HCT116 (cell line): ENCODE results near the gene ACKR3. TPM values are rescaled to one million over a fixed set of nuclear protein-coding genes. Genes with fewer than 3 reads are reported as not detected.

Source experiments
- ATAC-seq: fragments of 200-7000 bp; cut with Tn5 transposase; 2 replicates; pipeline ENCODE4 v1.9.1; 2020; ENCODE audit warnings: mild to moderate bottlenecking, moderate library complexity
- BruUV-seq: library from RNA; stranded (reverse); fragments of 400-500 nt; replicated peaks from 2 replicates; lab custom pipeline; 2021; lab: Mats Ljungman, UMichigan
- CTCF ChIA-PET: fragments of 300-600 bp; sonication (Branson Sonifier 250); formaldehyde crosslinking; loops from one replicate; lab custom pipeline; 2021; ENCODE audit warnings: antibody characterized with exemption; lab: Charles Lee
- POLR2A ChIA-PET: fragments of 300-600, 350-600 bp; sonication (Branson Sonifier 250); formaldehyde crosslinking; loops from one replicate; lab custom pipeline; 2021; ENCODE audit warnings: antibody characterized with exemption; lab: Charles Lee
- RAD21 ChIA-PET, 2 experiments: fragments of 300-600 bp; sonication (Branson Sonifier 250); formaldehyde crosslinking; loops; one replicate each; lab custom pipeline; 2023; ENCODE audit warnings: low total read pairs in 2 of 2; ENCODE audit not compliant: uncharacterized antibody in 2 of 2, unreplicated experiment in 2 of 2, low non-redundant PET in 1 of 2; lab: Charles Lee
- DNase-seq: peaks from one replicate; pipeline ENCODE4 v3.0.0-alpha.2; 2010; ENCODE audit warnings: low read depth, low spot score
- H2AFZ ChIP-seq: fragments of 200-600 bp; shearing (Covaris generic), sonication (generic); 2 replicates; pipeline ENCODE4 v1.6.1; 2017; ENCODE audit warnings: low read depth, mixed run types, mixed read lengths, antibody characterized with exemption, low read length; ENCODE audit not compliant: poor library complexity, severe bottlenecking
- H3K27ac ChIP-seq: 2 replicates; pipeline ENCODE4 v1.5.1; 2012; ENCODE audit warnings: low read depth, low read length
- H3K27me3 ChIP-seq: fragments of 200-600 bp; sonication (generic); 2 replicates; pipeline ENCODE4 v1.6.1; 2016; ENCODE audit warnings: mixed run types, low read length, mixed read lengths; ENCODE audit not compliant: insufficient read depth
- H3K36me3 ChIP-seq, 2 experiments: fragments of 200-500 bp in 1 of 2; fragments of 200-600 bp in 1 of 2; sonication (Bioruptor generic) in 1 of 2; sonication (generic) in 1 of 2; 2 replicates each; pipeline versions ENCODE4 v1.5.1 to v1.6.1; 2014 to 2016; ENCODE audit warnings: low read length in 2 of 2, inconsistent platforms in 1 of 2, mixed read lengths in 1 of 2, mixed run types in 1 of 2; ENCODE audit not compliant: insufficient read depth in 2 of 2, control insufficient read depth in 1 of 2
- H3K4me1 ChIP-seq, 2 experiments: fragments of 200-600 bp in 1 of 2; sonication (generic) in 1 of 2; 2 replicates each; pipeline versions ENCODE4 v1.5.1 to v1.6.1; 2012 to 2017; ENCODE audit warnings: low read length in 2 of 2, inconsistent platforms in 1 of 2, mild to moderate bottlenecking in 1 of 2, mixed read lengths in 1 of 2, mixed run types in 1 of 2, moderate library complexity in 1 of 2; ENCODE audit not compliant: insufficient read depth in 2 of 2, control insufficient read depth in 1 of 2
- H3K4me2 ChIP-seq: fragments of 200-600 bp; sonication (generic); 2 replicates; pipeline ENCODE4 v1.6.1; 2017; ENCODE audit warnings: mixed run types, low read length, mixed read lengths
- H3K4me3 ChIP-seq, 2 experiments: fragments of 200-600 bp in 1 of 2; sonication (generic) in 1 of 2; replicated peaks in 1 of 2; 2 replicates each; pipeline ENCODE4 v1.5.1; 2011 to 2016; ENCODE audit warnings: low read length in 2 of 2, control low read depth in 1 of 2, low read depth in 1 of 2, mild to moderate bottlenecking in 1 of 2, mixed read lengths in 1 of 2, mixed run types in 1 of 2
- H3K79me2 ChIP-seq: fragments of 200-600 bp; sonication (generic); 2 replicates; pipeline ENCODE4 v1.6.1; 2017; ENCODE audit warnings: mild to moderate bottlenecking, mixed run types, low read length, moderate library complexity, mixed read lengths; ENCODE audit not compliant: insufficient read depth
- H3K9ac ChIP-seq: fragments of 200-600 bp; sonication (generic); 2 replicates; pipeline ENCODE4 v1.6.1; 2016; ENCODE audit warnings: low read length, mixed read lengths
- H3K9me2 ChIP-seq: fragments of 200-600 bp; sonication (generic), shearing (Covaris generic); 2 replicates; pipeline ENCODE4 v1.6.1; 2017; ENCODE audit warnings: mixed run types, mild to moderate bottlenecking, moderate library complexity; ENCODE audit not compliant: insufficient read depth
- H3K9me3 ChIP-seq, 2 experiments: fragments of 200-500 bp in 1 of 2; fragments of 200-600 bp in 1 of 2; sonication (Bioruptor generic) in 1 of 2; sonication (generic) in 1 of 2; 2 replicates each; pipeline ENCODE4 v1.6.1; 2014 to 2017; ENCODE audit warnings: low read length in 2 of 2, mixed read lengths in 2 of 2, inconsistent platforms in 1 of 2, low read depth in 1 of 2, mild to moderate bottlenecking in 1 of 2, mixed run types in 1 of 2, moderate library complexity in 1 of 2; ENCODE audit not compliant: control insufficient read depth in 1 of 2, insufficient read depth in 1 of 2
- H4K20me1 ChIP-seq: fragments of 200-600 bp; sonication (generic), shearing (Covaris generic); 2 replicates; pipeline ENCODE4 v1.6.1; 2017; ENCODE audit warnings: mixed run types, mild to moderate bottlenecking, moderate library complexity; ENCODE audit not compliant: insufficient read depth
- ATF3 ChIP-seq: IDR thresholded peaks from 2 replicates; pipeline ENCODE4 v1.6.1; 2012
- CEBPB ChIP-seq: IDR thresholded peaks from 2 replicates; pipeline ENCODE4 v1.6.1; 2012; ENCODE audit warnings: low read depth
- CTCF ChIP-seq, 3 experiments: fragments of 200-600 bp in 1 of 3; sonication (generic) in 1 of 3; IDR thresholded peaks in 2 of 3; conservative IDR thresholded peaks in 1 of 3; 2 replicates each; pipeline ENCODE4 v1.5.1; 2012 to 2017; ENCODE audit warnings: low read depth in 2 of 3, low read length in 2 of 3, antibody characterized with exemption in 1 of 3, borderline replicate concordance in 1 of 3, control low read depth in 1 of 3, mild to moderate bottlenecking in 1 of 3, mixed read lengths in 1 of 3, mixed run types in 1 of 3, moderate library complexity in 1 of 3; ENCODE audit not compliant: insufficient read depth in 1 of 3
- EGR1 ChIP-seq: IDR thresholded peaks from 2 replicates; pipeline ENCODE4 v1.6.1; 2012; ENCODE audit warnings: low read depth
- EZH2phosphoT487 ChIP-seq: fragments of 200-600 bp; IDR thresholded peaks from 2 replicates; pipeline ENCODE4 v1.6.1; 2018; ENCODE audit warnings: antibody characterized with exemption, borderline replicate concordance
- FOSL1 ChIP-seq: IDR thresholded peaks from 2 replicates; pipeline ENCODE4 v1.6.1; 2012; ENCODE audit warnings: low read depth
- JUND ChIP-seq: IDR thresholded peaks from 2 replicates; pipeline ENCODE4 v1.6.1; 2012
- MAX ChIP-seq: IDR thresholded peaks from 2 replicates; pipeline ENCODE4 v1.6.1; 2012
- POLR2A ChIP-seq: IDR thresholded peaks from 2 replicates; pipeline ENCODE4 v1.7.0; 2011; ENCODE audit warnings: borderline replicate concordance; ENCODE audit not compliant: insufficient read depth, insufficient read length; ENCODE audit errors: extremely low read depth
- RAD21 ChIP-seq: IDR thresholded peaks from 2 replicates; pipeline ENCODE4 v1.6.1; 2012; ENCODE audit warnings: low read depth, mild to moderate bottlenecking
- SIN3A ChIP-seq: IDR thresholded peaks from 2 replicates; pipeline ENCODE4 v1.6.1; 2012; ENCODE audit warnings: low read depth
- SP1 ChIP-seq: IDR thresholded peaks from 2 replicates; pipeline ENCODE4 v1.6.1; 2012; ENCODE audit warnings: low read depth
- SRF ChIP-seq: IDR thresholded peaks from 2 replicates; pipeline ENCODE4 v1.6.1; 2012; ENCODE audit warnings: low read depth
- TCF7L2 ChIP-seq: IDR thresholded peaks from 2 replicates; pipeline ENCODE4 v1.7.0; 2011; ENCODE audit warnings: borderline replicate concordance, inconsistent platforms; ENCODE audit not compliant: insufficient read depth, insufficient read length; ENCODE audit errors: extremely low read depth
- ZNF274 ChIP-seq: fragments of 200-500 bp; sonication (Bioruptor generic); IDR thresholded peaks from 2 replicates; pipeline ENCODE4 v1.6.1; 2014; ENCODE audit warnings: mild to moderate bottlenecking, low read depth, low read length, inconsistent platforms
- intact Hi-C: fragments of 100-400 bp; cut with micrococcal nuclease; formaldehyde crosslinking; loops from 2 replicates; pipeline ENCODE4 v1.10.0; 2022
- total RNA-seq: library from RNA; stranded (reverse); gene quantifications from one replicate; pipeline ENCODE4 v1.2.1, GENCODE V29; 2021; ENCODE audit not compliant: unreplicated experiment

The ACKR3 gene
- total RNA-seq, 1 experiment from 2014 or later: 0.20 TPM

- no peaks in the 10 kb centered on the region for H3K36me3 ChIP-seq
- H3K27ac ChIP-seq: no peak overlapping the region
- no peaks in the 10 kb centered on the region for H3K79me2 ChIP-seq
- ATAC-seq: no peak
- no TSS peak for BruUV-seq
- H3K9me2 ChIP-seq: no peaks in the 10 kb centered on the region
- H3K4me2 ChIP-seq: no peak overlapping the region
- no peaks in the 10 kb centered on the region for H4K20me1 ChIP-seq
- H3K27me3 ChIP-seq: peaks cover 41% of the 10 kb centered on the region
- no peak overlapping the region for H3K4me3 ChIP-seq
- no peak for TF ChIP-seq CEBPB
- TF ChIP-seq EZH2phosphoT487: no peak
- no peak for TF ChIP-seq ATF3
- TF ChIP-seq ZNF274: no peak
- TF ChIP-seq EGR1: no peak
- no peak for TF ChIP-seq SP1
- TF ChIP-seq TCF7L2: no peak
- no peak for TF ChIP-seq CTCF (IDR thresholded peaks at IDR 0.05 in 2 of 3, conservative IDR thresholded peaks at IDR 0.05 in 1 of 3; ENCODE audit: borderline replicate concordance in 1 of 3, insufficient read depth in 1 of 3, low read depth in 2 of 3, low read length in 2 of 3)
- no peak for TF ChIP-seq RAD21
- TF ChIP-seq JUND: no peak
- TF ChIP-seq FOSL1: no peak
- TF ChIP-seq MAX: no peak
- TF ChIP-seq POLR2A: no peak
- TF ChIP-seq SRF: no peak
- no peak for TF ChIP-seq SIN3A
- H2AFZ ChIP-seq: no peak overlapping the region
- no peak for DNase-seq
- H3K9me3 ChIP-seq: no peaks in the 10 kb centered on the region
- no peak overlapping the region for H3K9ac ChIP-seq
- intact Hi-C loops: no loop called here
- H3K4me1 ChIP-seq: no peaks in the 10 kb centered on the region
- ChIA-PET CTCF (no interaction called here), POLR2A (no interaction called here), RAD21 (no interaction called here)
Measured at GRCh38 chr2:236584521-236585384, 15.1 kb downstream of the ACKR3 start.
